Small intestine (tissue), 7 donors: Measurements from ENCODE around the gene MED20. TPM values are rescaled to one million over a fixed set of nuclear protein-coding genes. Genes with fewer than 3 reads are reported as not detected.
A peak's percentile ranks its signal among the peaks of the same experiment; 100 is the strongest.

Source experiments
- DNase-seq, 2 donors: peaks; one replicate each; pipeline versions ENCODE4 v3.0.0 to v3.0.0-alpha.2; 2013
- FAIRE-seq: peaks from 2 replicates; lab custom pipeline; 2012; peaks lifted over from hg19 to GRCh38; lab: Jason Lieb, UNC
- H3K27ac ChIP-seq, 3 donors: one replicate each; pipeline ENCODE4 v1.5.1; 2013; ENCODE audit warnings: low read length in 2 of 3, mild to moderate bottlenecking in 2 of 3, control low read depth in 1 of 3, inconsistent platforms in 1 of 3, low read depth in 1 of 3, moderate library complexity in 1 of 3
- H3K27me3 ChIP-seq, 3 donors: one replicate each; pipeline ENCODE4 v1.6.1; 2013; ENCODE audit warnings: low read length in 3 of 3, inconsistent platforms in 1 of 3; ENCODE audit not compliant: control insufficient read depth in 3 of 3, insufficient read depth in 3 of 3
- H3K36me3 ChIP-seq, 3 donors: one replicate each; pipeline ENCODE4 v1.6.1; 2013; ENCODE audit warnings: low read length in 3 of 3, inconsistent platforms in 1 of 3, low read depth in 1 of 3, mild to moderate bottlenecking in 1 of 3, moderate library complexity in 1 of 3; ENCODE audit not compliant: control insufficient read depth in 3 of 3, insufficient read depth in 2 of 3
- H3K4me1 ChIP-seq, 3 donors: one replicate each; pipeline ENCODE4 v1.6.1; 2013; ENCODE audit warnings: low read length in 2 of 3, inconsistent platforms in 1 of 3, low read depth in 1 of 3, mild to moderate bottlenecking in 1 of 3, moderate library complexity in 1 of 3; ENCODE audit not compliant: control insufficient read depth in 3 of 3, insufficient read depth in 2 of 3
- H3K4me3 ChIP-seq, 3 donors: one replicate each; pipeline ENCODE4 v1.5.1; 2013; ENCODE audit warnings: low read length in 3 of 3, control low read depth in 1 of 3, inconsistent platforms in 1 of 3, low read depth in 1 of 3, mild to moderate bottlenecking in 1 of 3, moderate library complexity in 1 of 3
- H3K9me3 ChIP-seq, 2 donors: one replicate each; pipeline ENCODE4 v1.6.1; 2013; ENCODE audit warnings: low read depth in 1 of 2, low read length in 1 of 2; ENCODE audit not compliant: control insufficient read depth in 2 of 2, insufficient read depth in 1 of 2
- WGBS, 3 donors: extraction: QIAGEN DNeasy Blood & Tissue Kit; methylation state at CpG; one replicate each; pipeline ENCODE4 v1.1.7; 2013; 5-methylcytosine and 5-hydroxymethylcytosine counted together
- polyA plus RNA-seq, 4 donors: library from polyadenylated mRNA; stranded (reverse) in 3 of 4; unstranded in 1 of 4; fragments of 200-250 nt in 3 of 4; fragments of 120-200 nt in 1 of 4; gene quantifications; one replicate each; pipeline versions ENCODE4 v1.2.1 to v1.2.3, GENCODE V29; 2013
- donor health status: healthy with polysubstance abuse.
- donor health status: control.
- donor health status: control.
- donor health status: Bipolar disorder and iron deficiency.
- donor health status: healthy.

Gene MED20
- polyA plus RNA-seq, 4 donors = 8.1 to 25.7 (median 8.8) TPM

- H3K36me3 ChIP-seq = peaks cover 14 to 77% (median 26%) of the 10 kb centered on the region in 3 donors
- WGBS, 3 donors = 90 to 93% (median 91%) methylated on average over 15 of the region's 15 CpGs
These were observed 11.4 kb upstream of the MED20 start for GRCh38 chr6:41932378-41932777.

GRCh38 chr6:41931792-41932191, 10.9 kb upstream of the MED20 start:
- no peaks in the 10 kb centered on the region for H3K27me3 ChIP-seq
- WGBS, 3 donors = 50 to 55% (median 51%) methylated on average over 2 of the region's 2 CpGs
- no peaks in the 10 kb centered on the region for H3K9me3 ChIP-seq
- H3K36me3 ChIP-seq = peaks cover 14 to 74% (median 24%) of the 10 kb centered on the region in 3 donors
- FAIRE-seq (no peak), DNase-seq (no peak)
- H3K27ac ChIP-seq = no peak overlapping the region
- H3K4me1 ChIP-seq = peaks cover 0 to 14% (median 0%) of the 10 kb centered on the region in 3 donors
- no peak overlapping the region for H3K4me3 ChIP-seq

More at GRCh38 chr6:41932378-41932777, 11.4 kb upstream of the MED20 start:
- no peaks in the 10 kb centered on the region for H3K9me3 ChIP-seq
- no peak overlapping the region for H3K4me3 ChIP-seq
- no peak for FAIRE-seq
- H3K4me1 ChIP-seq = peaks cover 0 to 19% (median 0%) of the 10 kb centered on the region in 3 donors
- H3K27ac ChIP-seq = no peak overlapping the region
- H3K27me3 ChIP-seq = no peaks in the 10 kb centered on the region
- DNase-seq = no peak

GRCh38 chr6:41929924-41930323, 9.0 kb upstream of the MED20 start:
- Histone ChIP-seq H3K27ac (no peak overlapping the region), H3K27me3 (no peaks in the 10 kb centered on the region), H3K36me3 (peaks cover 13 to 61% (median 20%) of the 10 kb centered on the region in 3 donors), H3K4me1 (no peaks in the 10 kb centered on the region), H3K4me3 (no peak overlapping the region), H3K9me3 (no peaks in the 10 kb centered on the region)
- FAIRE-seq = no peak
- 85 to 91% (median 89%) methylated on average over 6 of the region's 6 CpGs for WGBS, 3 donors
- DNase-seq = no peak

- H3K27me3 ChIP-seq = no peaks in the 10 kb centered on the region
- FAIRE-seq = no peak
- no peak overlapping the region for H3K27ac ChIP-seq
- no peak for DNase-seq
- peaks cover 8 to 42% (median 10%) of the 10 kb centered on the region in 3 donors for H3K36me3 ChIP-seq
- no peaks in the 10 kb centered on the region for H3K9me3 ChIP-seq
- peaks cover 0 to 8% (median 6%) of the 10 kb centered on the region in 3 donors for H3K4me1 ChIP-seq
- no peak overlapping the region for H3K4me3 ChIP-seq
- 87 to 95% (median 93%) methylated on average over 6 of the region's 6 CpGs for WGBS, 3 donors
These were observed 6.3 kb upstream of the MED20 start for GRCh38 chr6:41927253-41927652.

- peaks cover 0 to 6% (median 2%) of the 10 kb centered on the region in 3 donors for H3K36me3 ChIP-seq
- no peak for FAIRE-seq
- no peaks in the 10 kb centered on the region for H3K9me3 ChIP-seq
- peaks cover 3 to 20% (median 11%) of the 10 kb centered on the region in 3 donors for H3K4me1 ChIP-seq
- H3K27me3 ChIP-seq = no peaks in the 10 kb centered on the region
- WGBS, 3 donors = 1 to 5% (median 1%) methylated on average over 7 of the region's 7 CpGs
- DNase-seq = no peak
- H3K27ac ChIP-seq = peak overlapping the region in 1 of 3 donors; percentile 100
- H3K4me3 ChIP-seq = peak overlapping the region; percentile 69 to 100 (median 90)
These were observed 1.2 kb upstream of the MED20 start for GRCh38 chr6:41922154-41922553.

GRCh38 chr6:41921712-41921998, 716 bp upstream of the MED20 start:
- peaks cover under 1 to 7% (median 2%) of the 10 kb centered on the region in 3 donors for H3K36me3 ChIP-seq
- DNase-seq (no peak), FAIRE-seq (no peak)
- peaks cover 3 to 20% (median 11%) of the 10 kb centered on the region in 3 donors for H3K4me1 ChIP-seq
- peak overlapping the region; percentile 69 to 100 (median 90) for H3K4me3 ChIP-seq
- H3K27me3 ChIP-seq = no peaks in the 10 kb centered on the region
- WGBS, 3 donors = 0% methylated on average over 16 to 20 of the region's 20 CpGs
- H3K9me3 ChIP-seq = no peaks in the 10 kb centered on the region
- H3K27ac ChIP-seq = peak overlapping the region; percentile 62 to 100 (median 91)

- no peak overlapping the region for H3K4me3 ChIP-seq
- FAIRE-seq = no peak
- peaks cover 3 to 14% (median 5%) of the 10 kb centered on the region in 3 donors for H3K4me1 ChIP-seq
- no peak overlapping the region for H3K27ac ChIP-seq
- H3K36me3 ChIP-seq = peaks cover 2 to 36% (median 12%) of the 10 kb centered on the region in 3 donors
- H3K9me3 ChIP-seq = no peaks in the 10 kb centered on the region
- H3K27me3 ChIP-seq = no peaks in the 10 kb centered on the region
- WGBS, 3 donors = 55 to 66% (median 60%) methylated on average over 4 of the region's 4 CpGs
- no peak for DNase-seq
These were observed 3.4 kb downstream of the MED20 start for GRCh38 chr6:41917528-41917927.

- FAIRE-seq (no peak), DNase-seq (no peak)
- H3K9me3 ChIP-seq = no peaks in the 10 kb centered on the region
- no peak overlapping the region for H3K4me3 ChIP-seq
- no peak overlapping the region for H3K27ac ChIP-seq
- H3K36me3 ChIP-seq = peaks cover 2 to 52% (median 13%) of the 10 kb centered on the region in 3 donors
- peaks cover 0 to 6% (median 3%) of the 10 kb centered on the region in 3 donors for H3K4me1 ChIP-seq
- no peaks in the 10 kb centered on the region for H3K27me3 ChIP-seq
- WGBS, 3 donors = 93 to 96% (median 96%) methylated on average over 4 of the region's 4 CpGs
These were observed 5.9 kb downstream of the MED20 start for GRCh38 chr6:41914869-41915530.
